SIG-M5 (cell line): ENCODE measurements around the gene VKORC1.

Experiments used
- DNase-seq: peaks from one replicate; lab custom pipeline; 2025; lab: John Stamatoyannopoulos, UW

Gene VKORC1

DNA sequence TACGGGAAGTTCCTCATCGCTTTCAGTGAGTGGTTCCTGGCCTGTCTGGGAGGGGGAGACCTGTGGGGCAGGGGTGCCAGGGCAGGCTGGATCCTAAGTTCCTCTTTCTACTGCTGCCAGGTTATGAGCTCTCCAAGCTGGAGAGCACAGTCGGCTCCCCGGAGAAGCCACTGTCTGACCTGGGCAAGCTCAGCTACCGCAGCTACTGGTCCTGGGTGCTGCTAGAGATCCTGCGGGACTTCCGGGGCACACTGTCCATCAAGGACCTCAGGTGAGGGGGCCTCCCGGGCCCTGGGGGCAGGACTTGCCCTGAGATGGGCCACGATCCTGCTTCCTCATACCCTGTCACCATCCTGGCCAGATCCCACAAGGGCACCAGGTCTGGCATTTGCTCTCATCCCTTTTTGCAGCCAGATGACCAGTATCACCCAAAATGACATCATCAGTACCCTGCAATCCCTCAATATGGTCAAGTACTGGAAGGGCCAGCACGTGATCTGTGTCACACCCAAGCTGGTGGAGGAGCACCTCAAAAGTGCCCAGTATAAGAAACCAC is 35.8 kb upstream of the VKORC1 start:
- no peak for DNase-seq

DNA sequence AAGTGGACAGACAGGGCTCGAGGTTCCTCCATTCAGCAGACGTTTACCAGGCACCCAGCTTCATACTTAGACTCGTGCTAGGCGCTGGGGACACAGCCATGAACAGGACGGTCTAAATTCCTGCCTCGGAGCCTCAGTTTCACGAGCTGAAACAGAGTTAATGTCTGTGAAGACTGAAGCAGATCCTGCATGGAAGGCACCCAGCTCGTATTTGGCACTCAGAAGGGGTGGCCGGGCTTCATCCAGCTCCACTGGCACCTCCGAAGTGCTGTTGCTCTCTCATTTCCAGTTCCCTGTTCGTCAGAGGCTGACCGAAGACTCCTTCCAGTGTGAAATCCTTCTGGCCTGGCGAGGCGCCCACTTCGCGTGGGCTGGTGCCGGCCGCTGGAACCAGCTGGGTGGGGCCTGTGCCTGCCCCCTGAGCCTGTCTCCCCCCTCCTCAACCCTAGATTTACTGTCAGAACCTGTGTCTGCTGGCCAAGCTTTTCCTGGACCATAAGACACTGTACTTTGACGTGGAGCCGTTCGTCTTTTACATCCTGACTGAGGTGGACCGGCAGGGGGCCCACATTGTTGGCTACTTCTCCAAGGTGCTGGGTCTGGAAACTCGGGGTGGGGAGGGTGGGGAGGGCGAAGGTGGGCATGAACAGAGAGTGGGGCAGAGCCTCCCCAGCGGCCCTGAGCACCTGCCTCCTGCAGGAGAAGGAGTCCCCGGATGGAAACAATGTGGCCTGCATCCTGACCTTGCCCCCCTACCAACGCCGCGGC is 35.2 kb upstream of the VKORC1 start:
- DNase-seq, result no peak

DNA sequence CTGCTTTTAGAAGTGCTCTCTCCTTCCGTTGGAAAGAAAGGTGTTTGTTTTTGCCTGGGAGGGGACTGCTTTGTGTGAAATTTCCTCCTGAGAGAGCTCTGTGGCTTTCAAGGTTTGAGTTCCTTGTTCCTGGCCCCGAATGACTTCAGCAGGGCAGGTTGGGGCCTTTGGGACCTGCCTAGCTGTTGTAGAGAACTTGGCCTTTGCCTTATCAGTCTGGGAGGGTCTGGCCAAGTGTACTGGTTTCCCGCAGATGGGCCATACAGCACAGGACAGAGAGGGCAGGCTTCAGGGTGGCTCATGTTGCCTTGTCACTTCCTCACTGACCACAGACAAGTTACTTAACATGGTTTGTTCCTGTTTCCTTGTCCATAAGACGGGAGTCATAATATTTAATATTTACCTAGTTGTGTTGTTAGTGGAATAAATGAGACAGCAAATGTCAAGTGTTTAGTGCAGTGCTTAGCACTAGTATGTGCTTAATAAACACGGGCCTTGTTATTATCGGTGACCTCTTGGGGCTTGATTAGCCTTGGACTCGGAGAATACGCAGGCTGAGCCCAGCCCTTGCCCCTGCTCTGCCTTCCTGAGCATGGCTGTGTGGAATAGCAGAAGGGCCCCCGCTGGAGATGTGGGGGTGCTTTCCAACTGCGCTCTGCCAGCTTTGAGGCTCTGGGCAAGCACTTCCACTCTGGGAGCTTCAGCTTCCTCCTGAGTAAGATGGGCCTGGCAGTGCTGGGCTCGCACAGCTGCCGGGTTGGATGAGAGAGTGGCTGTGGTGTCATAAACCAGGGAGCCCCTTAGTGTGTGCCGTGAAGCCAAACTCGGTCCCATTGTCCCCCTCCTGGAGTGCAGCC is 34.3 kb upstream of the VKORC1 start:
- DNase-seq, result peak; percentile 47

DNA sequence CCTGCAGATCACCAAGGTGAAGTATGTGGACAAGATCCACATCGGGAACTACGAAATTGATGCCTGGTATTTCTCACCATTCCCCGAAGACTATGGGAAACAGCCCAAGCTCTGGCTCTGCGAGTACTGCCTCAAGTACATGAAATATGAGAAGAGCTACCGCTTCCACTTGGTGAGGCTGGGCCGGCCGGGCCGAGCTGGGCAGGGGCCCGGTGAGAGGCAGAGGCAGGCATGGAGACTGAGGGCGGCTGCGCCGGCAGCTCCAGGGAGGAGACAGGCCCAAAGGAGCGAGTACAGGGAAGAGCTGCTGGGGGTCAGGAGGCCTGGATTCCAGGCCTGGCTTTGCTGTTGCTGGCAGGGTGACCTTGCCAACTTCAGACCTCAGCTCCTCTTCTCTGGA is 32.6 kb upstream of the VKORC1 start:
- no peak for DNase-seq

DNA sequence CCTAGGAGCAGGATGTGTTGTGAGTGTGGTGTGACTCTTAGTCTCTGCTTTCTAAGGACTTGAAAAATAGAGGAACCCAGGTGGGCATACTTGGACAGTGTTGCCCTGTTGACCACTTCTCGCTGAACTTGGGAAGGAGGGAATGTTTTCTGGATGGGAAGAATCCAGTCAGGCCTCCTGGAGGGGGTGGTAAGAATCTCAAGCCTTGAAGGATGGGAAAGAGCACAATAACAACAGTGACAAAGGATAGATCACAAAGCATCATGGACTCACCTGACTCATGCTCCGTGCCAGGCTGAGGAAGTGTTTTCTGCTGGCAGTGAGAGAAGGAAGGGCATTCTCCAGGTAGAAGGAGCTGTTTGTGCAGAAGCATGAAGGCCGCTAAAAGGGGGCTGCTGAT is 31.2 kb upstream of the VKORC1 start:
- no peak for DNase-seq

DNA sequence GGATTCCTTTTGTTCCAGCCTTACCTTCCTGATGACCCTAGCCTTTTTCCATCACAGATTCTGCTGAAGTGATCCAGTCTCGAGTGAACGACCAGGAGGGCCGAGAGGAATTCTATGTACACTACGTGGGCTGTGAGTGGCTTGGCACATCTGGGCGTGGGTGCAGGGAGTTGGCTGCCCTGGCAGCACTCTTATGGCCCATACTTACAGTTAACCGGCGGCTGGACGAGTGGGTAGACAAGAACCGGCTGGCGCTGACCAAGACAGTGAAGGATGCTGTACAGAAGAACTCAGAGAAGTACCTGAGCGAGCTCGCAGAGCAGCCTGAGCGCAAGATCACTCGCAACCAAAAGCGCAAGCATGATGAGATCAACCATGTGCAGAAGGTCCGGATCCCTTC is 25.5 kb upstream of the VKORC1 start:
- DNase-seq, result no peak

DNA sequence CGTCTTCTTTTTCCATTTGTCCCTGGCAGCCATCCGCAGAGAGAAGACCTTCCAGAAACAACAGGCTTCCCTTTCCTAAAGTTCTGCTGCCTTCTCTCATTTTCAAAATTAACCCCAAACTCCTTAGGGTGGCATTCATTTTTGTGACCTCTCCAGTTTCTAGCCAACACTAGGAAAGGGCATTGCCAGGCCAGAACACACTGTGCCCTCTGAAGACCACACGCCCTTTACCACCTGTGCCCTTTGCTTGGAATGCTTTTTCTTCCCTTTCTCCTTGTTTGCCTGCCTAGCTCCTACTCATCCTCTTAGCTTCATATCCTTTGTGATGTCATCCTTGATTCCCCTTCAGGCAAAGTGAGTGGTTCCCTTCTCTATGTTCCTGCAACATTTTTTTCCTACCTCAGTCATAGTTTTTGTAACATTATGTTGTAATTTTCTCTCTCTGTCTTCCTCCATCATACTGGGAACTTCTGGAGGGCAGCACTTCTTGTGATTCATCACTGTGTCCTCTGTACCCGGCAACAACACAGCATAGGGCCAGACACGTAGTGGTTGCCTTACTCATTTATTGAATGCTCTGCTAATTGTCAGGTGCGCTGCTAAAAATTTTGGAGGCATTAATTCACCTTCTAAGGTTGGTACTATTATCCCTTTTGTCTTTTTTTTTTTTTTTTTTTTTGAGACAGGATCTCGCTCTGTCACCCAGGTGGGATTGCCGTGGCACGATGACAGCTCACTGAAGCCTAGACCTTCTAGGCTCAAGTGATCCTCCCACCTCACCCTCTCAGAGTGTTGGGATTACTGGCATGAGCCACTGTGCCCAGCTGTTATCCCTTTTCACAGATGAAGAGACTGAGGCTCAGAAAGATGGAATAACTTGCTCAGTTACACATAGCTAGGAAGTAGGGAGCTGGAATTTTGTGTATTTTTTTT is 23.9 kb upstream of the VKORC1 start:
- no peak for DNase-seq

DNA sequence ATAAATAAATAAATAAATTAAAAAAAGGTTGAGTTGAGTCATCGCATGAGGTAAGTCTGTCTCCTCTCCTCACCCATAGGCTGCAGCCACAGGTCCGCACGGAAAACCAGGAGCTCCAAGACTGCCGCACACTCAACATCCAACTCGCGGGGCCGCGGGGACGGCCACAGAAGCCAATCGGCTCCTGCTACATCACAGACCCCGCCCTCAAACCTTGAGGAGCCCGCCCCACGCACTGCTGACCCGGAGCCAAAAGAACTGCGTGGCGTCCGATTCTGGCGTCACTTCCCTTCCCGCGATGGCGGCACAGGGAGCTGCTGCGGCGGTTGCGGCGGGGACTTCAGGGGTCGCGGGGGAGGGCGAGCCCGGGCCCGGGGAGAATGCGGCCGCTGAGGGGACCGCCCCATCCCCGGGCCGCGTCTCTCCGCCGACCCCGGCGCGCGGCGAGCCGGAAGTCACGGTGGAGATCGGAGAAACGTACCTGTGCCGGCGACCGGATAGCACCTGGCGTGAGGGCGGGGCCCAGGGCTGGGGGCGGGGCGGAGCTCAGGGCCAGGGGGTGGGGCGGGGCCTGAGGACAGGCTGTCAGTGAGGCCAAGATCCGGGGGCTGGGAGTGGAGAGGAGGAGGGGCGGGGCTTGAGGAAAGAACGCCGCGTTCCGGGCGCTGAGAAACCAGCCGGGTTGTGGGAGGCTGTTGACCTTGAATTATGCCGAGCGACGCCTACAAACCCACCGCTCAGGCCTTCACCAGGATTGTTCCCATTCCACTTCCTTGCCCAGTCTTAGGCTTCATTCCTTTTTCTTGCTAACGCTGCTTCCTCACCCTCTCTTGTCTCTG is 23.0 kb upstream of the VKORC1 start, which contains the start of gene KAT8:
Gene KAT8, plus strand, starts transcription at position 281 of the 839 bp plus-strand sequence. Its CDS starts 18 bp downstream, at position 299.
- DNase-seq, result peak; percentile 89

DNA sequence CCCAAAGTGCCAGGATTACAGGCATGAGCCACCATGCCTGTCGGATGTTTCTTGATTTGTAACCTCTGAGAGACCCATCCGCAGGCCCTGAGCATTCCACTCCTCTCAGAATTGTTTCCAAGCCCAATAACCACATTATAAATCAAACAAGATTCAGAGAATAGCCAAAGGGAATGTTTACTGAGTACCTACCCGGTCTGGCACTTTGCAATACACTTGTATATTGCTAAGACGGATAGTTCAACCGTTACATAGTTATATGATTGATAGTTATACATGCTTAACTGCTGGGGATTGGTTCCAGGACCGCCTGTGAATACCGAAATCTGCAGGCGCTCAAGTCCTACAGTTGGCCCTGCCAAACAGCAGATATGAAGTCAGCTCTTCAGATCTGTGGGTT is 19.9 kb upstream of the VKORC1 start:
- DNase-seq, result no peak

DNA sequence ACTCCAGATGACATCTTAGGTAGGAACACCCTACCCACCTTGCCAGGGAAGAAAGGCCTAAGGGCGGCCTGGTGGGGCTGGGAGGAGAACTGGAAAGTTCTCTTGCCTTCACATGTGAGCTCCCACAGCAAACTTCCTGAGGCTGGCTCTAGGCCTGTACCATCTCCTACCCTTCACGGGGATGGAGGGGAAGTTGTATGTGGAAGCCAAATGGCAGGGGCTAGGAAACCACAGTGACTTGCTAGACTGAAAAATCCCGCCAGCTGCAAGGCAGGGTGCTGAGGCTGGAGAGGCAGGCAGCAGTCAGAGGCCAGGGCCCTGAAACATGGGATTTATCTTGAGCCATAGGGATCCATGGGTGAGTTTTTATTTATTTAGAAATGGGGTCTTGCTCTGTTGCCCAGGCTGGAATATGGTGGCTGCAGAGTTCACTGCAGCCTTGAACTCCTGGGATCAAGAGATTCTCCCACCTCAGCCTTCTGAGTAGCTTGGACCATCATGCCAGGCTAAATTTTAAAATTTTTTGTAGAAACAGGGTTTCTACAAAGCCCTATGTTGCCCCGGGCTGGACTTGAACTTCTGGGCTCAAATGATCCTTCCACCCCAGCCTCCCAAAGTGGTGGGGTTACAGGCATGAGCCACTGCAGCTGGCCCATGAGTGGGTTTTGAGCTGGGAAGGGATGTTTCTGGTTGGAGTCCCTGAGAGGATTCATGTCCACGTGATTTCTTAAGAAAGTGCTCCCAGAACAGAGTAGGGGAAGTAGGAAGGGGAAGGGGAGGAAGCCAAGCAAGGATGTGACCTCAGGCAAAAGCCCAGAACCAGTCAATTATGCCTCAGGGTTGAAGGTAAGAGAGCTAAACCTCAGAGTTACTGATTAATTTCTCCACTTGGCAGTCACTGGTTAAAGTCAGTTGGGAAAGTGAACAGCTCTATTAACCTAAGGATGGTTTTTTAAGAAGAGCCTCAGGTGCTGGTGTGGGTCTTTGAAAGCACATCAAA is 18.8 kb upstream of the VKORC1 start:
- DNase-seq, result no peak

DNA sequence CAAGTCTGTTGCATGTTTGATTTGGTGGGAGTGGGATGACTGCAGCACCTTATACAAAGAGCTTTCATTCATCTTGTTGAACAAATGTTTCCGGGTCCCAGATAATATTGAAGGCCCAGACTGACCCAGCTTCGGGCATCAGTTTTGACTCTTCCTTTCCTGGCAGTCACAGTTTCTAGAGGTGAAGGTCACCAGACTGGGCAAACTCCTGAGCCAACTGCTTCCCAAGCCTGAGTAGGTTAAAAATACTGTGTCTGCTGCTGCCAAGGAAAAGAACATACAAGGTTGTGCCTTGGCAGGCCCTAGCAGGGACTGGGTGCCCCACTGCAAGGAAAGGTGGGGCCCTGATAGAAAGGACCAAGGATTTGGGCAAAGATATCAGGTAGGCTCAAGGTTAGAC is 18.1 kb upstream of the VKORC1 start:
- no peak for DNase-seq

DNA sequence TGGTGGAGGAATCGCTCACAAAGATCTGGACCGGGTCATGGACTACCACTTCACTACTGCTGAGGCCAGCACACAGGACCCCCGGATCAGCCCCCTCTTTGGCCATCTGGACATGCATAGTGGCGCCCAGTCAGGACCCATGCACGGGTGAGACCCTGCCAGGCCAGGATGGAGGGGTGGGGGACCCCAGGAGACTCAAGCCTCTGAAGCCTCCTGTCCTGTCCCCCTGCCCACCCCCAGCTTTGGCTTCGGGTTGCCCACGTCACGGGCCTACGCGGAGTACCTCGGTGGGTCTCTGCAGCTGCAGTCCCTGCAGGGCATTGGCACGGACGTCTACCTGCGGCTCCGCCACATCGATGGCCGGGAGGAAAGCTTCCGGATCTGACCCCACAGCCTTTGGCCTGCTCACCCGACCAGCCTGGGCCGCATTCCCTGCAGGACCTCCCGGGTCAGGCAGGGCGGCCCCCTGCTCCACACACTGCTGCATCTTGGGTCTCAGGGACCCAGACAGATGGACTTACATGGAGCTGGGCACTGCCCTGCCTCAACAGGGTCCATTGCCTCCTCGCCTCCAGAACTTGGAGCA is 17.4 kb upstream of the VKORC1 start:
- DNase-seq, result no peak

DNA sequence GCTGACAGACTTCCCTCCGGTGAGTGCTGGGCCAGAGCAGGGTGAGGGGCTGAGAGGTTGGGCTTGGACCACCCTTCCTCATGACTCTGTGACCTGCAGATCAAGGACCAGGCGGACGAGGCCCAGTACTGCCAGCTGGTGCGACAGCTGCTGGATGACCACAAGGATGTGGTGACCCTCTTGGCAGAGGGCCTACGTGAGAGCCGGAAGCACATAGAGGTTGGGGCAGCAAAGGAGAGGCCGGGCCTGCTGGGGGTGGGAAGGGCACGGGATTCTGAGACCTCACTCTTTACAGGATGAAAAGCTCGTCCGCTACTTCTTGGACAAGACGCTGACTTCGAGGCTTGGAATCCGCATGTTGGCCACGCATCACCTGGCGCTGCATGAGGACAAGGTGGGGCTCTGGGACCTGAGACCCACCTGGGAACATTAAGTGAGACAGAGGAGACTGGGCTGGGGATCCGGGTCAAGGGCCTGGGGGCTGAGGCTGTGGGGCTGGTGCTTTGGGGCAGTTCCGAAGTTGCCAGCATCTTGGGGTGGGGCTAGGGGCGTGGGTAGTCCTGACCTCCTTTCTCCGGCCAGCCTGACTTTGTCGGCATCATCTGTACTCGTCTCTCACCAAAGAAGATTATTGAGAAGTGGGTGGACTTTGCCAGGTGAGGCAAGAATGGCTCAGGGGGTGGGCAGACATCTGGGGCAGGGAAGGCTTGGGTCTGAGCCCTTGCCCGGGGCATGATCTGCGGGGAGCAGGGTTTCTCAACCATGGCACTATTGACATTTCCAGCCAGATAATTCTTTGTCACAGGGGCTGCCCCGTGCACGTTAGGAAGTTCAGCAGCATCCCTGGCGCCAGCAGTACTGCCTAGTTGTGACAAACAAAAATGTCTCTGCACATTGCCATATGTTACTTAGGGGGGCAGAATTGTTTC is 15.8 kb upstream of the VKORC1 start:
- no peak for DNase-seq

DNA sequence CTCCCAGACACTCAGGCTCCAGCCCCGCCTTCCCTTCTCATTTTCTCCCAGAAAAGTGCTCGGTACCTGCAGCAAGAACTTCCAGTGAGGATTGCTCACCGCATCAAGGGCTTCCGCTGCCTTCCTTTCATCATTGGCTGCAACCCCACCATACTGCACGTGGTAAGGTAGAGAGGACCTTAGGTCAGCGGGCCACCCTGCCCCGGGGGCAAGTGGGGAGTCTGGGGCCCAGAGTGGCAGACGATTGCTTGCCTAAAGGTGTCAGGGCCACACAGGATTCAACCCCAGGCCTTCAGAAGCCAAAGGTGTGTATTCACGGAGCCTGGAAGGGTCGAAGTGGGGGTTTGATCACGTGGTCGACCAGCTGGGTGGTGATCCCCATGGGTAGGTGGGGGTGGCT is 15.0 kb upstream of the VKORC1 start:
- DNase-seq, result no peak

DNA sequence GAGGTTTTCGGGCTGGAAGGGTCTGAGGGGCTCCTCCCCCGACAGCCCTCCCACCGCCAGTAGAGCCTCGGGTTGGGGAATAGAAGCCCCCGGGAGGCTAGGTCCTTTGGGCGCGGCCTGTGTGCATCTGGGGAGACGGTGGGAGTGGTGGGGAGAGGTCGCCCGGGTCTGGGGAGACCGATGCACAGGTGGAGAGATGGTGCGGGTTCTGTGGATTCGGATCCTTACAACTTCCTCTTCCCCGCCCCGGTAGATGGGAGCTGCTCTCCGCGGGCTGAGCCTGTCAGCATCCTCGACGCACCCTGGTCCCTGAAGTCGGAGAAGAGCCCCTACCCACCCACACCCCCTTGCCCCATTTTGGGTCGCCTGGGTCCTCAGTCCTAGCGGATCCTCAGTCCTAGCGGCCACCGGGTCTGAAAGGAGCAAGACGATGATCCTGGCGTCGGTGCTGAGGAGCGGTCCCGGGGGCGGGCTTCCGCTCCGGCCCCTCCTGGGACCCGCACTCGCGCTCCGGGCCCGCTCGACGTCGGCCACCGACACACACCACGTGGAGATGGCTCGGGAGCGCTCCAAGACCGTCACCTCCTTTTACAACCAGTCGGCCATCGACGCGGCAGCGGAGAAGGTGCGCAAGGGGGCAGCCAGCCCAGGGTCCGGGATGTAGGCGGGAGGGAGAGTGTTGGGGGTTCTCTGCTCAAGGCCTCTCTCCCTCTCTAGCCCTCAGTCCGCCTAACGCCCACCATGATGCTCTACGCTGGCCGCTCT is 14.4 kb upstream of the VKORC1 start:
- DNase-seq, result no peak

DNA sequence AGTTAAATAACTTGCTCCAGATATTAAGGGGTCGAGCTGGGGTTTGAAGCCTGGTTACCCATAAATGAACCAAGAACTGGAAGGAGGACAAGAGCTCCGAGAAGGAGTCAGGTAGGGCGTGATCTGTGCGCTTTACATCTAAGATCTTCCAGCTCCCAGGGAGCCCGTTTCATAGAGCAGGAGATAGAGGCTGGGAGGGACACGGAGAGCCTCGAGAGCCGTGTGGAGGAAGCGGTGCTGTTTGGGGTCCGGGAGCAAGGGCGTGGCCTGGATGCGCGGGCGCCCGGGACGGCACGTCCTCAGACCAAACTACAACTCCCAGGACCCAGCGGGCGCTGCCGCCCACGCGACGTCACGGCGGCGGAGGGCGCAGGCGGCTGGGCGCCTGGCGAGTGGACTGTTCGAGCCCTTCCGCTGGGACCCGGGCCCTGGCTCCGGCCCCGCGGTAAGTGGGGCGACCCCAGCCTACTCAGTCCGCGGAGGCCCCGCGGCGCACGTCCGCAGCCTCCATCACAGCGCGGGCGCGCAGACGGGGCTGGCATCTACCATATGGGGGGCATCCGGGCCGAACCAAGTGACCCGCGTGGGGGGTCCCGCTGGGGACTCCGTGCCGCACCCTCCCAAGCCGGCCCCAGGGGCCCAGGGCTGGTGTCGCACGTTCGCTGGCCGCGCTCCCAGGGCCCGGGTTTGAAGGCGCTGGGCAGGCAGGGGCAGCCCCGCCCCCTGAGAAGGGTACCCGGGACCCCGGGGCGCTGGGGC is 13.6 kb upstream of the VKORC1 start, which contains the start of gene BCKDK:
Gene BCKDK, plus strand, starts transcription at position 352 of the 759 bp plus-strand sequence. CDS start 838 bp downstream, outside the sequence.
- DNase-seq, result no peak
